Mesendoderm (in vitro differentiated cells): ENCODE results near the gene ADORA2A.
A peak's percentile ranks its signal among the peaks of the same experiment; 100 is the strongest.

ENCODE experiments used
- DNase-seq: peaks from one replicate; pipeline ENCODE4 v3.0.0; 2013
- H2AK5ac ChIP-seq: 2 replicates; pipeline ENCODE4 v1.6.1; 2013; ENCODE audit warnings: low read length, inconsistent platforms
- H2BK120ac ChIP-seq: 2 replicates; pipeline ENCODE4 v1.6.1; 2013; ENCODE audit warnings: low read depth, mild to moderate bottlenecking, low read length, moderate library complexity, mixed read lengths
- H2BK15ac ChIP-seq: replicated peaks from 2 replicates; pipeline ENCODE4 v1.6.1; 2013; ENCODE audit warnings: low read depth, mild to moderate bottlenecking, moderate library complexity
- H2BK5ac ChIP-seq: 2 replicates; pipeline ENCODE4 v1.6.1; 2013; ENCODE audit warnings: low read length, inconsistent platforms
- H3K18ac ChIP-seq: 2 replicates; pipeline ENCODE4 v1.6.1; 2013; ENCODE audit warnings: mild to moderate bottlenecking, low read length, mixed read lengths
- H3K23ac ChIP-seq: one replicate; pipeline ENCODE4 v1.6.1; 2013; ENCODE audit warnings: low read length
- H3K27ac ChIP-seq: 2 replicates; pipeline ENCODE4 v1.5.1; 2013; ENCODE audit warnings: low read depth, mild to moderate bottlenecking, inconsistent platforms, low read length, moderate library complexity
- H3K27me3 ChIP-seq: 2 replicates; pipeline ENCODE4 v1.6.1; 2013; ENCODE audit warnings: low read length, control low read depth, mild to moderate bottlenecking, inconsistent platforms; ENCODE audit not compliant: insufficient read depth, poor library complexity
- H3K36me3 ChIP-seq: 2 replicates; pipeline ENCODE4 v1.6.1; 2013; ENCODE audit warnings: low read length, inconsistent platforms; ENCODE audit not compliant: control insufficient read depth, insufficient read depth
- H3K4ac ChIP-seq: one replicate; pipeline ENCODE4 v1.6.1; 2013; ENCODE audit warnings: low read depth, mild to moderate bottlenecking, low read length, moderate library complexity
- H3K4me1 ChIP-seq: 2 replicates; pipeline ENCODE4 v1.6.1; 2013; ENCODE audit warnings: low read depth, low read length, inconsistent platforms; ENCODE audit not compliant: control insufficient read depth
- H3K4me2 ChIP-seq: 2 replicates; pipeline ENCODE4 v1.6.1; 2013; ENCODE audit warnings: low read length
- H3K4me3 ChIP-seq: 2 replicates; pipeline ENCODE4 v1.5.1; 2013; ENCODE audit warnings: mild to moderate bottlenecking, low read length
- H3K56ac ChIP-seq: one replicate; pipeline ENCODE4 v1.6.1; 2013; ENCODE audit warnings: low read length
- H3K79me1 ChIP-seq: 2 replicates; pipeline ENCODE4 v1.6.1; 2013; ENCODE audit warnings: low read length, inconsistent platforms
- H3K79me2 ChIP-seq: 2 replicates; pipeline ENCODE4 v1.6.1; 2013; ENCODE audit warnings: mild to moderate bottlenecking, low read length; ENCODE audit not compliant: control insufficient read depth, insufficient read depth
- H3K9ac ChIP-seq: 2 replicates; pipeline ENCODE4 v1.6.1; 2013; ENCODE audit warnings: low read length, inconsistent platforms
- H4K5ac ChIP-seq: one replicate; pipeline ENCODE4 v1.6.1; 2013; ENCODE audit warnings: low read length
- H4K8ac ChIP-seq: one replicate; pipeline ENCODE4 v1.6.1; 2013; ENCODE audit warnings: low read depth, mild to moderate bottlenecking, control low read depth, low read length, moderate library complexity
- WGBS: extraction: QIAGEN DNeasy Blood & Tissue Kit; methylation state at CpG from one replicate; pipeline ENCODE4 v1.1.7; 2013; ENCODE audit warnings: low lambda C conversion rate, missing lambda C conversion rate; ENCODE audit not compliant: insufficient coverage; ENCODE audit errors: extremely low coverage; 5-methylcytosine and 5-hydroxymethylcytosine counted together

ADORA2A gene

GRCh38 chr22:24384131-24384530 lies 43.3 kb upstream of the ADORA2A start:
- no peak overlapping the region for H3K23ac ChIP-seq
- H2BK120ac ChIP-seq = no peak overlapping the region
- H3K27ac ChIP-seq = no peak overlapping the region
- no peaks in the 10 kb centered on the region for H3K36me3 ChIP-seq
- no peak overlapping the region for H2AK5ac ChIP-seq
- H3K4me3 ChIP-seq = no peak overlapping the region
- no peak overlapping the region for H3K9ac ChIP-seq
- H3K27me3 ChIP-seq = no peaks in the 10 kb centered on the region
- no peak overlapping the region for H2BK5ac ChIP-seq
- no CpG with 5 or more reads among the region's 1 CpG for WGBS
- DNase-seq = no peak
- H4K8ac ChIP-seq = no peak overlapping the region
- H2BK15ac ChIP-seq = no peak overlapping the region
- H3K4me1 ChIP-seq = no peaks in the 10 kb centered on the region
- H3K18ac ChIP-seq = no peak overlapping the region
- no peaks in the 10 kb centered on the region for H3K79me2 ChIP-seq
- no peak overlapping the region for H3K4ac ChIP-seq
- H3K79me1 ChIP-seq = no peaks in the 10 kb centered on the region
- no peak overlapping the region for H4K5ac ChIP-seq
- no peak overlapping the region for H3K4me2 ChIP-seq
- H3K56ac ChIP-seq = no peak overlapping the region

- Histone ChIP-seq H3K56ac (no peak overlapping the region), H2BK15ac (no peak overlapping the region), H3K18ac (no peak overlapping the region), H2BK5ac (no peak overlapping the region), H3K4me2 (no peak overlapping the region), H3K27ac (no peak overlapping the region), H4K8ac (no peak overlapping the region), H2AK5ac (no peak overlapping the region), H4K5ac (no peak overlapping the region), H3K9ac (no peak overlapping the region), H3K4me3 (no peak overlapping the region), H3K27me3 (no peaks in the 10 kb centered on the region), H3K79me1 (no peaks in the 10 kb centered on the region), H2BK120ac (no peak overlapping the region), H3K36me3 (no peaks in the 10 kb centered on the region), H3K4me1 (no peaks in the 10 kb centered on the region), H3K79me2 (no peaks in the 10 kb centered on the region), H3K4ac (no peak overlapping the region), H3K23ac (no peak overlapping the region)
- WGBS = no CpG with 5 or more reads among the region's 2 CpGs
- no peak for DNase-seq
Observed at GRCh38 chr22:24386937-24387471, 40.4 kb upstream of the ADORA2A start.

GRCh38 chr22:24389680-24390079 lies 37.7 kb upstream of the ADORA2A start:
- H3K9ac ChIP-seq = no peak overlapping the region
- no peaks in the 10 kb centered on the region for H3K36me3 ChIP-seq
- no peak overlapping the region for H3K4ac ChIP-seq
- H2AK5ac ChIP-seq = no peak overlapping the region
- H3K4me2 ChIP-seq = no peak overlapping the region
- no CpG with 5 or more reads among the region's 1 CpG for WGBS
- no peaks in the 10 kb centered on the region for H3K27me3 ChIP-seq
- no peak overlapping the region for H2BK15ac ChIP-seq
- no peak overlapping the region for H3K23ac ChIP-seq
- H3K4me1 ChIP-seq = no peaks in the 10 kb centered on the region
- no peak overlapping the region for H3K18ac ChIP-seq
- no peak overlapping the region for H3K4me3 ChIP-seq
- H2BK120ac ChIP-seq = no peak overlapping the region
- no peak overlapping the region for H4K5ac ChIP-seq
- no peak overlapping the region for H3K56ac ChIP-seq
- no peak overlapping the region for H3K27ac ChIP-seq
- no peaks in the 10 kb centered on the region for H3K79me2 ChIP-seq
- no peak overlapping the region for H2BK5ac ChIP-seq
- H4K8ac ChIP-seq = no peak overlapping the region
- H3K79me1 ChIP-seq = peaks cover 2% of the 10 kb centered on the region
- DNase-seq = no peak

GRCh38 chr22:24390156-24390555 lies 37.2 kb upstream of the ADORA2A start:
- no peak for DNase-seq
- Histone ChIP-seq H3K79me2 (no peaks in the 10 kb centered on the region), H3K27ac (no peak overlapping the region), H3K4me1 (no peaks in the 10 kb centered on the region), H2BK15ac (no peak overlapping the region), H3K36me3 (no peaks in the 10 kb centered on the region), H3K18ac (no peak overlapping the region), H3K23ac (no peak overlapping the region), H2BK120ac (no peak overlapping the region), H2AK5ac (no peak overlapping the region), H3K79me1 (peaks cover 2% of the 10 kb centered on the region), H3K4ac (no peak overlapping the region), H3K56ac (no peak overlapping the region), H4K8ac (peak overlapping the region; percentile 28), H4K5ac (no peak overlapping the region), H3K27me3 (no peaks in the 10 kb centered on the region), H3K4me3 (no peak overlapping the region), H2BK5ac (no peak overlapping the region), H3K9ac (no peak overlapping the region), H3K4me2 (no peak overlapping the region)
- no CpG with 5 or more reads among the region's 2 CpGs for WGBS

GRCh38 chr22:24390576-24390975 lies 36.8 kb upstream of the ADORA2A start:
- Histone ChIP-seq H4K8ac (no peak overlapping the region), H2BK120ac (no peak overlapping the region), H3K56ac (no peak overlapping the region), H4K5ac (no peak overlapping the region), H3K79me1 (peaks cover 2% of the 10 kb centered on the region), H3K9ac (no peak overlapping the region), H3K4ac (no peak overlapping the region), H3K36me3 (no peaks in the 10 kb centered on the region), H3K79me2 (no peaks in the 10 kb centered on the region), H3K4me3 (no peak overlapping the region), H3K27ac (no peak overlapping the region), H2BK5ac (no peak overlapping the region), H3K27me3 (no peaks in the 10 kb centered on the region), H3K23ac (no peak overlapping the region), H3K18ac (no peak overlapping the region), H3K4me1 (no peaks in the 10 kb centered on the region), H3K4me2 (no peak overlapping the region), H2AK5ac (no peak overlapping the region), H2BK15ac (no peak overlapping the region)
- WGBS = no CpG with 5 or more reads among the region's 7 CpGs
- DNase-seq = no peak

- Histone ChIP-seq H2AK5ac (no peak overlapping the region), H3K56ac (no peak overlapping the region), H2BK5ac (no peak overlapping the region), H4K8ac (no peak overlapping the region), H3K4me3 (no peak overlapping the region), H4K5ac (no peak overlapping the region), H3K9ac (no peak overlapping the region), H3K27me3 (no peaks in the 10 kb centered on the region), H3K27ac (no peak overlapping the region), H2BK15ac (no peak overlapping the region), H3K23ac (no peak overlapping the region), H3K4me1 (no peaks in the 10 kb centered on the region), H3K79me2 (no peaks in the 10 kb centered on the region), H2BK120ac (no peak overlapping the region), H3K4ac (no peak overlapping the region), H3K18ac (no peak overlapping the region), H3K36me3 (no peaks in the 10 kb centered on the region), H3K79me1 (peaks cover 2% of the 10 kb centered on the region), H3K4me2 (no peak overlapping the region)
- DNase-seq = no peak
- WGBS = no CpG with 5 or more reads among the region's 3 CpGs
Observed at GRCh38 chr22:24391836-24392217, 35.6 kb upstream of the ADORA2A start.
